ENCODE measurements around the gene GSTP1.
A peak's percentile ranks its signal among the peaks of the same experiment; 100 is the strongest.

GSTP1 gene

GRCh38 chr11:67605231-67606011 lies 21.8 kb downstream of the GSTP1 start:
- Histone ChIP-seq H3K27ac (ENCODE audit: low read depth, low read length) (no peak overlapping the region), H3K4me3 (ENCODE audit: low read length) (no peak overlapping the region), H3K27me3 (ENCODE audit: control insufficient read depth, insufficient read depth, low read length) (no peaks in the 10 kb centered on the region), H3K9ac (ENCODE audit: low read length) (no peak overlapping the region), H3K36me3 (ENCODE audit: control insufficient read depth, insufficient read depth, low read length) (peaks cover 13% of the 10 kb centered on the region), H3K4me1 (ENCODE audit: control insufficient read depth, insufficient read depth, low read length) (peaks cover 5% of the 10 kb centered on the region)

GRCh38 chr11:67606093-67606491 lies 22.5 kb downstream of the GSTP1 start:
- peak overlapping the region; percentile 72 for H3K4me3 ChIP-seq (ENCODE audit: low read length)
- peaks cover 5% of the 10 kb centered on the region for H3K4me1 ChIP-seq (ENCODE audit: control insufficient read depth, insufficient read depth, low read length)
- peak overlapping the region; percentile 69 for H3K9ac ChIP-seq (ENCODE audit: low read length)
- H3K27ac ChIP-seq (ENCODE audit: low read depth, low read length), result peak overlapping the region; percentile 22
- H3K27me3 ChIP-seq (ENCODE audit: control insufficient read depth, insufficient read depth, low read length), result no peaks in the 10 kb centered on the region
- peaks cover 19% of the 10 kb centered on the region for H3K36me3 ChIP-seq (ENCODE audit: control insufficient read depth, insufficient read depth, low read length)

- Histone ChIP-seq H3K27me3 (ENCODE audit: control insufficient read depth, insufficient read depth, low read length) (no peaks in the 10 kb centered on the region), H3K27ac (ENCODE audit: low read depth, low read length) (peak within 1 kb of the TSS; percentile 81), H3K36me3 (ENCODE audit: control insufficient read depth, insufficient read depth, low read length) (peaks cover 21% of the 10 kb centered on the region), H3K4me3 (ENCODE audit: low read length) (peak within 1 kb of the TSS; percentile 72), H3K4me1 (ENCODE audit: control insufficient read depth, insufficient read depth, low read length) (peaks cover 5% of the 10 kb centered on the region), H3K9ac (ENCODE audit: low read length) (peak within 1 kb of the TSS; percentile 83)
These were observed 23.1 kb downstream of the GSTP1 start, which contains the start of gene NDUFV1 for GRCh38 chr11:67606492-67607295. Gene NDUFV1, plus strand, starts transcription at chr11:67606936. Its CDS starts 69 bp downstream, at chr11:67607005.

DNA sequence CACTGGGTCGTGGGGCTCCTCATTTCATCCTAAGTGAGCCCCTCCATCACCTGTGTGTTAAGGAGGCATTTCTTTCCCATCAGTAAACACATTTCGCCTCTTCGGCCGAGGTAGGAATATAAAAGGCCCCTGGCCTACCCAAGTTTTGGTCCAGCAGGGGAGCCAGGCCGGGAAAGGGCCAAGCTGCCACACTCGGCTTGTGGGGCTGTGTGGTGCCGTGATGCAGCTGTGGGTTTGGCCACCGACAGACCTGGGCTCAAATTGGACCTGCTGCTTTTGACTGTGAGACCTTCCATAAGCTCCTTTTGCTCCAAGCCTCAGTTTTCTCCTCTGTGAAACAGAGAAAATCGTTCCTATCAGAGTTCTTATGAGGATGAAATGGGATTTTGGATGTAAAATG lies 23.9 kb downstream of the GSTP1 start:
- H3K4me3 ChIP-seq (ENCODE audit: low read length), result peak overlapping the region; percentile 72
- peaks cover 5% of the 10 kb centered on the region for H3K4me1 ChIP-seq (ENCODE audit: control insufficient read depth, insufficient read depth, low read length)
- peaks cover 27% of the 10 kb centered on the region for H3K36me3 ChIP-seq (ENCODE audit: control insufficient read depth, insufficient read depth, low read length)
- H3K9ac ChIP-seq (ENCODE audit: low read length), result peak overlapping the region; percentile 83
- no peak overlapping the region for H3K27ac ChIP-seq (ENCODE audit: low read depth, low read length)
- H3K27me3 ChIP-seq (ENCODE audit: control insufficient read depth, insufficient read depth, low read length), result no peaks in the 10 kb centered on the region

GRCh38 chr11:67608486-67608885 lies 24.9 kb downstream of the GSTP1 start:
- no peak overlapping the region for H3K4me3 ChIP-seq (ENCODE audit: low read length)
- peaks cover 27% of the 10 kb centered on the region for H3K36me3 ChIP-seq (ENCODE audit: control insufficient read depth, insufficient read depth, low read length)
- H3K4me1 ChIP-seq (ENCODE audit: control insufficient read depth, insufficient read depth, low read length), result peaks cover 5% of the 10 kb centered on the region
- H3K9ac ChIP-seq (ENCODE audit: low read length), result no peak overlapping the region
- H3K27me3 ChIP-seq (ENCODE audit: control insufficient read depth, insufficient read depth, low read length), result no peaks in the 10 kb centered on the region
- no peak overlapping the region for H3K27ac ChIP-seq (ENCODE audit: low read depth, low read length)

DNA sequence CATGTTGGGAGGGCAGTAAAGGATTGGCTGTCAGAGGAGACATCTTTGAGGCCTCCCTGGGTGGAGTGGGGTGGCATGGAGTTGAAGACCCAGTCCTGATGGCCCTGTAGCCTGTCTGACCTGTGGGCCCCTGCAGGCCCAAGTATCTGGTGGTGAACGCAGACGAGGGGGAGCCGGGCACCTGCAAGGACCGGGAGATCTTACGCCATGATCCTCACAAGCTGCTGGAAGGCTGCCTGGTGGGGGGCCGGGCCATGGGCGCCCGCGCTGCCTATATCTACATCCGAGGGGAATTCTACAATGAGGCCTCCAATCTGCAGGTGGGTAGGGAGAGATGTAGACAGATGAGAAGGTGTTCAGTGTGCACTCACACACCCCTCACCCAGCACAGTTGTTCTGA lies 25.7 kb downstream of the GSTP1 start:
- Histone ChIP-seq H3K27me3 (ENCODE audit: control insufficient read depth, insufficient read depth, low read length) (no peaks in the 10 kb centered on the region), H3K4me1 (ENCODE audit: control insufficient read depth, insufficient read depth, low read length) (peaks cover 5% of the 10 kb centered on the region), H3K9ac (ENCODE audit: low read length) (no peak overlapping the region), H3K4me3 (ENCODE audit: low read length) (no peak overlapping the region), H3K27ac (ENCODE audit: low read depth, low read length) (no peak overlapping the region), H3K36me3 (ENCODE audit: control insufficient read depth, insufficient read depth, low read length) (peaks cover 27% of the 10 kb centered on the region)

DNA sequence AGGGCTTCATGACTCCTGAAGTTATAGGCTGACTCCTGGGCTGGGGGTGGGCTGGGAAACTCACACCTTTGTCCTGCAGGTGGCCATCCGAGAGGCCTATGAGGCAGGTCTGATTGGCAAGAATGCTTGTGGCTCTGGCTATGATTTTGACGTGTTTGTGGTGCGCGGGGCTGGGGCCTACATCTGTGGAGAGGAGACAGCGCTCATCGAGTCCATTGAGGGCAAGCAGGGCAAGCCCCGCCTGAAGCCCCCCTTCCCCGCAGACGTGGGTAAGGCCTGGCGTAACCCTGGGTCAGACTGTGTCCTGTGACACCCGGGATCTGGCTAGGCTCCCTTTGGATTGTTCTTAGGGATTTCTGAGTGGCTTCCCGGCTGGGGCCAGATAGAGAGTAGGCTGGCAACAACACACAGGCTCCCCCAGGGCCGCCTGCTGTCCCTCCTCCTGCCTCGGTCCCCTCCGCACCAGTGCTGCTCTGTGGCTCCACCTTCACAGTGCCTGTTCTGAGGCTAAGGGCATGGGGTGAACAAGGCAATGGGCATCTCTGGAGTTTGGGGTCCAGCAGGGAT lies 26.8 kb downstream of the GSTP1 start:
- Histone ChIP-seq H3K4me1 (ENCODE audit: control insufficient read depth, insufficient read depth, low read length) (peaks cover 5% of the 10 kb centered on the region), H3K27me3 (ENCODE audit: control insufficient read depth, insufficient read depth, low read length) (no peaks in the 10 kb centered on the region), H3K36me3 (ENCODE audit: control insufficient read depth, insufficient read depth, low read length) (peaks cover 27% of the 10 kb centered on the region), H3K4me3 (ENCODE audit: low read length) (no peak overlapping the region), H3K27ac (ENCODE audit: low read depth, low read length) (no peak overlapping the region), H3K9ac (ENCODE audit: low read length) (no peak overlapping the region)

GRCh38 chr11:67611165-67611564 lies 27.6 kb downstream of the GSTP1 start:
- Histone ChIP-seq H3K36me3 (ENCODE audit: control insufficient read depth, insufficient read depth, low read length) (peaks cover 27% of the 10 kb centered on the region), H3K27me3 (ENCODE audit: control insufficient read depth, insufficient read depth, low read length) (peaks cover 3% of the 10 kb centered on the region), H3K27ac (ENCODE audit: low read depth, low read length) (no peak overlapping the region), H3K4me3 (ENCODE audit: low read length) (no peak overlapping the region), H3K9ac (ENCODE audit: low read length) (no peak overlapping the region), H3K4me1 (ENCODE audit: control insufficient read depth, insufficient read depth, low read length) (peaks cover 5% of the 10 kb centered on the region)

DNA sequence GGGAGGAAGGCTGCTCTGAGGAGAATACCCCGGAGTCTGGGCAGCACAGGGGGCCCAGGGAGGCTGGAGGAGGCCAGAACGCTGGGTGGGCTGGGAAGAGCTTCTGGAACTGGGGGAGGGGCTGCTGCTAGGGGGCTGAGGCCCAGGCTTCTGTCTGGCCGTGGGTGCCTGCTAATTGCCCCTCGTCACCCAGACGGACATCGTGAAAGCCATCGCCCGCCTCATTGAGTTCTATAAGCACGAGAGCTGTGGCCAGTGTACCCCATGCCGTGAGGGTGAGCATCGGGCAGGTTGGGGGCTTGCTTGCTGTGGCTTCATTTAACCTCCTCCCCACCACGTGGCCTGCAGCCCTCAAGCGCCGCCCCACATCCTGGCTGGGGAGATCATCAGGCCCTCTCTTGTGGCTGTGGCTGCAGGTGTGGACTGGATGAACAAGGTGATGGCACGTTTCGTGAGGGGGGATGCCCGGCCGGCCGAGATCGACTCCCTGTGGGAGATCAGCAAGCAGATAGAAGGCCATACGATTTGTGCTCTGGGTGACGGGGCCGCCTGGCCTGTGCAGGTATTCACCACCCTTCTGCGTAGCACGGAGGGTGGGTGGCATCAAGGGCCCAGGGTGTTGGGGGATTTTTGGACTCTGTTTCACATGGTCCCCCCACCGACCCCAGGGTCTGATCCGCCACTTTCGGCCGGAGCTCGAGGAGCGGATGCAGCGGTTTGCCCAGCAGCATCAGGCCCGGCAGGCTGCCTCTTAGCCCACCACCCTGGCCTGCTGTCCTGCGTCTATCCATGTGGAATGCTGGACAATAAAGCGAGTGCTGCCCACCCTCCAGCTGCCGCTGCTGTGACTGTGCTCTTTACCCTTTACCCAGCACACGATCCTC lies 28.3 kb downstream of the GSTP1 start:
- H3K4me3 ChIP-seq (ENCODE audit: low read length), result no peak overlapping the region
- H3K27me3 ChIP-seq (ENCODE audit: control insufficient read depth, insufficient read depth, low read length), result peaks cover 3% of the 10 kb centered on the region
- H3K27ac ChIP-seq (ENCODE audit: low read depth, low read length), result no peak overlapping the region
- H3K36me3 ChIP-seq (ENCODE audit: control insufficient read depth, insufficient read depth, low read length), result peaks cover 27% of the 10 kb centered on the region
- H3K4me1 ChIP-seq (ENCODE audit: control insufficient read depth, insufficient read depth, low read length), result peaks cover 5% of the 10 kb centered on the region
- H3K9ac ChIP-seq (ENCODE audit: low read length), result no peak overlapping the region

GRCh38 chr11:67612751-67613150 lies 29.1 kb downstream of the GSTP1 start:
- no peak overlapping the region for H3K4me3 ChIP-seq (ENCODE audit: low read length)
- peaks cover 3% of the 10 kb centered on the region for H3K27me3 ChIP-seq (ENCODE audit: control insufficient read depth, insufficient read depth, low read length)
- H3K27ac ChIP-seq (ENCODE audit: low read depth, low read length), result no peak overlapping the region
- no peaks in the 10 kb centered on the region for H3K4me1 ChIP-seq (ENCODE audit: control insufficient read depth, insufficient read depth, low read length)
- H3K36me3 ChIP-seq (ENCODE audit: control insufficient read depth, insufficient read depth, low read length), result peaks cover 27% of the 10 kb centered on the region
- no peak overlapping the region for H3K9ac ChIP-seq (ENCODE audit: low read length)

- Histone ChIP-seq H3K9ac (ENCODE audit: low read length) (peak overlapping the region; percentile 19), H3K36me3 (ENCODE audit: control insufficient read depth, insufficient read depth, low read length) (peaks cover 27% of the 10 kb centered on the region), H3K4me1 (ENCODE audit: control insufficient read depth, insufficient read depth, low read length) (no peaks in the 10 kb centered on the region), H3K27me3 (ENCODE audit: control insufficient read depth, insufficient read depth, low read length) (peaks cover 3% of the 10 kb centered on the region), H3K4me3 (ENCODE audit: low read length) (peak overlapping the region; percentile 69), H3K27ac (ENCODE audit: low read depth, low read length) (no peak overlapping the region)
These were observed 29.8 kb downstream of the GSTP1 start for GRCh38 chr11:67613313-67613959.

All from rectal smooth muscle tissue (tissue), 1 donor.